ENCODE data around the gene CPA1.

Gene CPA1

GRCh38 chr7:130379019-130379418, 1.3 kb upstream of the CPA1 start:
- H3K4me1 ChIP-seq (ENCODE audit: control insufficient read depth, insufficient read depth, low read length), result peaks cover 21% of the 10 kb centered on the region
- H3K9me3 ChIP-seq (ENCODE audit: control insufficient read depth in 2 of 2, low read length in 2 of 2), result peaks cover 0 to 7% of the 10 kb centered on the region in 2 donors
- no peaks in the 10 kb centered on the region for H3K36me3 ChIP-seq (ENCODE audit: control insufficient read depth in 2 of 2, insufficient read depth in 2 of 2, low read length in 2 of 2)
- no peak overlapping the region for H3K4me3 ChIP-seq (ENCODE audit: low read length in 2 of 2)
- no peak overlapping the region for H3K9ac ChIP-seq (ENCODE audit: low read length in 2 of 2)
- H3K27ac ChIP-seq (ENCODE audit: low read length), result no peak overlapping the region
- no peaks in the 10 kb centered on the region for H3K27me3 ChIP-seq (ENCODE audit: control insufficient read depth in 1 of 2, insufficient read depth in 2 of 2, low read length in 2 of 2)

GRCh38 chr7:130379532-130379920, 768 bp upstream of the CPA1 start:
- no peak overlapping the region for H3K9ac ChIP-seq (ENCODE audit: low read length in 2 of 2)
- H3K9me3 ChIP-seq (ENCODE audit: control insufficient read depth in 2 of 2, low read length in 2 of 2), result peaks cover 0 to 7% of the 10 kb centered on the region in 2 donors

GRCh38 chr7:130380861-130381455, 664 bp downstream of the CPA1 start:
- no peaks in the 10 kb centered on the region for H3K27me3 ChIP-seq (ENCODE audit: control insufficient read depth in 1 of 2, insufficient read depth in 2 of 2, low read length in 2 of 2)
- no peaks in the 10 kb centered on the region for H3K36me3 ChIP-seq (ENCODE audit: control insufficient read depth in 2 of 2, insufficient read depth in 2 of 2, low read length in 2 of 2)
- H3K9me3 ChIP-seq (ENCODE audit: control insufficient read depth in 2 of 2, low read length in 2 of 2), result peaks cover 0 to 4% of the 10 kb centered on the region in 2 donors
- H3K9ac ChIP-seq (ENCODE audit: low read length in 2 of 2), result no peak overlapping the region
- no peak overlapping the region for H3K4me3 ChIP-seq (ENCODE audit: low read length in 2 of 2)
- peaks cover 15% of the 10 kb centered on the region for H3K4me1 ChIP-seq (ENCODE audit: control insufficient read depth, insufficient read depth, low read length)
- H3K27ac ChIP-seq (ENCODE audit: low read length), result no peak overlapping the region

More at GRCh38 chr7:130379532-130379920, 768 bp upstream of the CPA1 start:
- no peak overlapping the region for H3K4me3 ChIP-seq (ENCODE audit: low read length in 2 of 2)
- H3K27ac ChIP-seq (ENCODE audit: low read length), result no peak overlapping the region
- H3K4me1 ChIP-seq (ENCODE audit: control insufficient read depth, insufficient read depth, low read length), result peaks cover 16% of the 10 kb centered on the region
- H3K27me3 ChIP-seq (ENCODE audit: control insufficient read depth in 1 of 2, insufficient read depth in 2 of 2, low read length in 2 of 2), result no peaks in the 10 kb centered on the region
- no peaks in the 10 kb centered on the region for H3K36me3 ChIP-seq (ENCODE audit: control insufficient read depth in 2 of 2, insufficient read depth in 2 of 2, low read length in 2 of 2)

GRCh38 chr7:130381468-130382312, 1.4 kb downstream of the CPA1 start:
- Histone ChIP-seq H3K36me3 (ENCODE audit: control insufficient read depth in 2 of 2, insufficient read depth in 2 of 2, low read length in 2 of 2) (no peaks in the 10 kb centered on the region), H3K27ac (ENCODE audit: low read length) (no peak overlapping the region), H3K9me3 (ENCODE audit: control insufficient read depth in 2 of 2, low read length in 2 of 2) (no peaks in the 10 kb centered on the region), H3K4me3 (ENCODE audit: low read length in 2 of 2) (no peak overlapping the region), H3K4me1 (ENCODE audit: control insufficient read depth, insufficient read depth, low read length) (peaks cover 15% of the 10 kb centered on the region), H3K9ac (ENCODE audit: low read length in 2 of 2) (no peak overlapping the region), H3K27me3 (ENCODE audit: control insufficient read depth in 1 of 2, insufficient read depth in 2 of 2, low read length in 2 of 2) (no peaks in the 10 kb centered on the region)

GRCh38 chr7:130383187-130383980, 3.1 kb downstream of the CPA1 start:
- H3K27ac ChIP-seq (ENCODE audit: low read length), result no peak overlapping the region
- no peaks in the 10 kb centered on the region for H3K27me3 ChIP-seq (ENCODE audit: control insufficient read depth in 1 of 2, insufficient read depth in 2 of 2, low read length in 2 of 2)
- no peaks in the 10 kb centered on the region for H3K36me3 ChIP-seq (ENCODE audit: control insufficient read depth in 2 of 2, insufficient read depth in 2 of 2, low read length in 2 of 2)
- H3K4me3 ChIP-seq (ENCODE audit: low read length in 2 of 2), result no peak overlapping the region
- H3K4me1 ChIP-seq (ENCODE audit: control insufficient read depth, insufficient read depth, low read length), result peaks cover 15% of the 10 kb centered on the region
- no peak overlapping the region for H3K9ac ChIP-seq (ENCODE audit: low read length in 2 of 2)
- no peaks in the 10 kb centered on the region for H3K9me3 ChIP-seq (ENCODE audit: control insufficient read depth in 2 of 2, low read length in 2 of 2)

- H3K9ac ChIP-seq (ENCODE audit: low read length in 2 of 2), result no peak overlapping the region
- H3K27ac ChIP-seq (ENCODE audit: low read length), result no peak overlapping the region
- H3K9me3 ChIP-seq (ENCODE audit: control insufficient read depth in 2 of 2, low read length in 2 of 2), result no peaks in the 10 kb centered on the region
- H3K4me3 ChIP-seq (ENCODE audit: low read length in 2 of 2), result no peak overlapping the region
- no peaks in the 10 kb centered on the region for H3K27me3 ChIP-seq (ENCODE audit: control insufficient read depth in 1 of 2, insufficient read depth in 2 of 2, low read length in 2 of 2)
- no peaks in the 10 kb centered on the region for H3K36me3 ChIP-seq (ENCODE audit: control insufficient read depth in 2 of 2, insufficient read depth in 2 of 2, low read length in 2 of 2)
- H3K4me1 ChIP-seq (ENCODE audit: control insufficient read depth, insufficient read depth, low read length), result peaks cover 15% of the 10 kb centered on the region
Measured at GRCh38 chr7:130384371-130384801, 4.1 kb downstream of the CPA1 start.

GRCh38 chr7:130384841-130385599, 4.7 kb downstream of the CPA1 start:
- H3K27ac ChIP-seq (ENCODE audit: low read length), result no peak overlapping the region
- H3K9ac ChIP-seq (ENCODE audit: low read length in 2 of 2), result no peak overlapping the region
- no peaks in the 10 kb centered on the region for H3K27me3 ChIP-seq (ENCODE audit: control insufficient read depth in 1 of 2, insufficient read depth in 2 of 2, low read length in 2 of 2)
- no peaks in the 10 kb centered on the region for H3K9me3 ChIP-seq (ENCODE audit: control insufficient read depth in 2 of 2, low read length in 2 of 2)
- peaks cover 9% of the 10 kb centered on the region for H3K4me1 ChIP-seq (ENCODE audit: control insufficient read depth, insufficient read depth, low read length)
- no peak overlapping the region for H3K4me3 ChIP-seq (ENCODE audit: low read length in 2 of 2)
- H3K36me3 ChIP-seq (ENCODE audit: control insufficient read depth in 2 of 2, insufficient read depth in 2 of 2, low read length in 2 of 2), result no peaks in the 10 kb centered on the region

GRCh38 chr7:130385600-130386066, 5.3 kb downstream of the CPA1 start:
- peaks cover 2% of the 10 kb centered on the region for H3K4me1 ChIP-seq (ENCODE audit: control insufficient read depth, insufficient read depth, low read length)
- H3K4me3 ChIP-seq (ENCODE audit: low read length in 2 of 2), result no peak overlapping the region
- no peaks in the 10 kb centered on the region for H3K9me3 ChIP-seq (ENCODE audit: control insufficient read depth in 2 of 2, low read length in 2 of 2)
- no peaks in the 10 kb centered on the region for H3K36me3 ChIP-seq (ENCODE audit: control insufficient read depth in 2 of 2, insufficient read depth in 2 of 2, low read length in 2 of 2)
- H3K9ac ChIP-seq (ENCODE audit: low read length in 2 of 2), result no peak overlapping the region
- H3K27me3 ChIP-seq (ENCODE audit: control insufficient read depth in 1 of 2, insufficient read depth in 2 of 2, low read length in 2 of 2), result no peaks in the 10 kb centered on the region
- H3K27ac ChIP-seq (ENCODE audit: low read length), result no peak overlapping the region

GRCh38 chr7:130386876-130387275, 6.6 kb downstream of the CPA1 start:
- Histone ChIP-seq H3K27ac (ENCODE audit: low read length) (no peak overlapping the region), H3K36me3 (ENCODE audit: control insufficient read depth in 2 of 2, insufficient read depth in 2 of 2, low read length in 2 of 2) (no peaks in the 10 kb centered on the region), H3K9ac (ENCODE audit: low read length in 2 of 2) (no peak overlapping the region), H3K27me3 (ENCODE audit: control insufficient read depth in 1 of 2, insufficient read depth in 2 of 2, low read length in 2 of 2) (no peaks in the 10 kb centered on the region), H3K4me1 (ENCODE audit: control insufficient read depth, insufficient read depth, low read length) (no peaks in the 10 kb centered on the region), H3K9me3 (ENCODE audit: control insufficient read depth in 2 of 2, low read length in 2 of 2) (no peaks in the 10 kb centered on the region), H3K4me3 (ENCODE audit: low read length in 2 of 2) (no peak overlapping the region)

- Histone ChIP-seq H3K27ac (ENCODE audit: low read length) (no peak overlapping the region), H3K9ac (ENCODE audit: low read length in 2 of 2) (no peak overlapping the region), H3K36me3 (ENCODE audit: control insufficient read depth in 2 of 2, insufficient read depth in 2 of 2, low read length in 2 of 2) (no peaks in the 10 kb centered on the region), H3K9me3 (ENCODE audit: control insufficient read depth in 2 of 2, low read length in 2 of 2) (no peaks in the 10 kb centered on the region), H3K4me3 (ENCODE audit: low read length in 2 of 2) (no peak overlapping the region), H3K27me3 (ENCODE audit: control insufficient read depth in 1 of 2, insufficient read depth in 2 of 2, low read length in 2 of 2) (no peaks in the 10 kb centered on the region), H3K4me1 (ENCODE audit: control insufficient read depth, insufficient read depth, low read length) (no peaks in the 10 kb centered on the region)
Measured at GRCh38 chr7:130387306-130387627, 7.0 kb downstream of the CPA1 start.

Measured in stomach smooth muscle (tissue), 2 donors.